Right renal cortex interstitium (tissue), 3 donors: ENCODE data around the gene SPEM3. TPM values are rescaled to one million over a fixed set of nuclear protein-coding genes. Genes with fewer than 3 reads are reported as not detected.

Experiments used
- DNase-seq, 3 donors: peaks; one replicate each; pipeline ENCODE4 v3.0.0-alpha.2; 2013; ENCODE audit warnings: low read depth in 3 of 3, low spot score in 2 of 3
- polyA plus RNA-seq, 3 donors: library from polyadenylated mRNA; unstranded; fragments of 120-200 nt; gene quantifications; one replicate each; pipeline ENCODE4 v1.2.1, GENCODE V29; 2013; ENCODE audit not compliant: insufficient read length in 3 of 3

The SPEM3 gene
- polyA plus RNA-seq, 3 donors: not detected

GRCh38 chr17:7419819-7420610 is 8.6 kb upstream of the SPEM3 start, which contains the start of gene SPEM1:
Gene SPEM1, plus strand, starts transcription at chr17:7420324. Its CDS starts 61 bp downstream, at chr17:7420385.
- no peak for DNase-seq

GRCh38 chr17:7421186-7421585 is 7.5 kb upstream of the SPEM3 start:
- DNase-seq: no peak

- DNase-seq: no peak
These were observed 5.0 kb upstream of the SPEM3 start for GRCh38 chr17:7423679-7424078.

GRCh38 chr17:7425316-7425715 is 3.3 kb upstream of the SPEM3 start, which contains the start of gene SPEM2:
Gene SPEM2, plus strand, starts transcription at chr17:7425616. Its CDS starts 73 bp downstream, at chr17:7425689.
- no peak for DNase-seq

- no peak for DNase-seq
These were observed 2.9 kb upstream of the SPEM3 start for GRCh38 chr17:7425756-7426155.

GRCh38 chr17:7426203-7426863 is 2.3 kb upstream of the SPEM3 start:
- DNase-seq: no peak

GRCh38 chr17:7426896-7427489 is 1.7 kb upstream of the SPEM3 start:
- no peak for DNase-seq

- no peak for DNase-seq
These were observed 1.1 kb upstream of the SPEM3 start for GRCh38 chr17:7427549-7427948.

GRCh38 chr17:7429722-7430121 is 1.1 kb downstream of the SPEM3 start:
- no peak for DNase-seq

- DNase-seq: no peak
These were observed 2.6 kb downstream of the SPEM3 start for GRCh38 chr17:7431231-7431630.

- DNase-seq: no peak
These were observed 3.6 kb downstream of the SPEM3 start for GRCh38 chr17:7432296-7432695.

GRCh38 chr17:7435676-7436555 is 7.3 kb downstream of the SPEM3 start:
- no peak for DNase-seq

- DNase-seq: no peak
These were observed 8.1 kb downstream of the SPEM3 start for GRCh38 chr17:7436556-7437368.

GRCh38 chr17:7437369-7437863 is 8.8 kb downstream of the SPEM3 start:
- DNase-seq: no peak

GRCh38 chr17:7437950-7438614 is 9.4 kb downstream of the SPEM3 start:
- DNase-seq: no peak

- no peak for DNase-seq
These were observed 10.2 kb downstream of the SPEM3 start for GRCh38 chr17:7438656-7439460.

- no peak for DNase-seq
These were observed 10.9 kb downstream of the SPEM3 start, which contains the start of gene FGF11 for GRCh38 chr17:7439462-7440112. Gene FGF11, plus strand, starts transcription at chr17:7439512. Its CDS starts 109 bp downstream, at chr17:7439621.
